ENCODE measurements around the gene PSMB2. TPM values are rescaled to one million over a fixed set of nuclear protein-coding genes. Genes with fewer than 3 reads are reported as not detected.

PSMB2 gene
- total and polyA plus RNA-seq, 7 donors: 29.3 to 66.5 (median 32.1) TPM

DNA sequence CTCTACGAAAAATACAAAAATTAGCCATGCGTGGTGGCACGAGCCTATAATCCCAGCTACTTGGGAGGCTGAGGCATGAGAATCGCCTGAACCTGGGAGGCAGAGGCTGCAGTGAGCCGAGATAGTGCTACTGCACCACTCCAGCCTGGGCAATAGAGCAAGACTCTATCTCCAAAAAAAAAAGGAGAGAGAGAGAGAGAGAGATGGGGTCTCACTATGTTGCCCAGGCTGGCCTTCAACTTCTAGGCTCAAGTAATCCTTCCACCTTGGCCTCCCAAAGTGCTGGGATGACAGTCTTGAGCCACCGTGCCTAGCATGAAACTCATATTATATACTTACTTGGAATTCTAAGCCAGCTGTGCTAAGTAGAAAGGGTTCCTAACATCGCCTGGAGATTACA lies 29.7 kb downstream of the PSMB2 start:
- Histone ChIP-seq H3K4me3 (no peak overlapping the region), H3K27me3 (no peaks in the 10 kb centered on the region), H3K27ac (no peak overlapping the region), H3K4me1 (no peaks in the 10 kb centered on the region), H3K9me3 (no peaks in the 10 kb centered on the region), H3K36me3 (peaks cover 0 to 78% (median 14%) of the 10 kb centered on the region in 4 donors)
- intact Hi-C loops (cut with DNase I): no loop called here
- TF ChIP-seq CTCF (IDR thresholded peaks at IDR 0.05) (no peak), POLR2A (IDR thresholded peaks at IDR 0.05) (no peak), POLR2AphosphoS5 (IDR thresholded peaks at IDR 0.05) (no peak), EP300 (IDR thresholded peaks at IDR 0.05) (no peak)
- no peak for DNase-seq
- WGBS, 2 donors: 98% methylated on average over 7 of the region's 7 CpGs

DNA sequence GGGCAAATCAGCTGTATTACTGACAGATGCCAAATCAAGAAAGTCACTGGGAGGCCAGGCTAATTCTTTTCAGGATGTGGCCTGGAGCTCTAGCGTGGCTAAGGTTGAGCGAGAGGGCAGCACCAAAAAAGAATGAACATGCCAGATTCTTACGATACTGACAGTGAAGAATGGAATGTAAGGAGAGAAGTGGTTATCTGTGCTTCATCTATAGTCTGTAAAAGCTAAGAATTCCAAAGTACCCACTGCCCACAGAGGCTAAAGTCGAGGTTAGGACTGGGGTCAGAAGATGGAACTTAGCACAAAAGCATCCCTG lies 35.5 kb downstream of the PSMB2 start:
- DNase-seq: no peak
- no peak overlapping the region for H3K27ac ChIP-seq
- no peak for TF ChIP-seq POLR2AphosphoS5 (IDR thresholded peaks at IDR 0.05)
- TF ChIP-seq POLR2A (IDR thresholded peaks at IDR 0.05): no peak
- no peak for TF ChIP-seq EP300 (IDR thresholded peaks at IDR 0.05)
- no peak for TF ChIP-seq CTCF (IDR thresholded peaks at IDR 0.05)
- H3K9me3 ChIP-seq: no peaks in the 10 kb centered on the region
- H3K4me1 ChIP-seq: no peaks in the 10 kb centered on the region
- no peak overlapping the region for H3K4me3 ChIP-seq
- no peaks in the 10 kb centered on the region for H3K27me3 ChIP-seq
- intact Hi-C loops (cut with DNase I): no loop called here
- WGBS, 2 donors: 94 to 95% methylated on average over 4 of the region's 4 CpGs
- peaks cover 0 to 95% (median 31%) of the 10 kb centered on the region in 4 donors for H3K36me3 ChIP-seq

DNA sequence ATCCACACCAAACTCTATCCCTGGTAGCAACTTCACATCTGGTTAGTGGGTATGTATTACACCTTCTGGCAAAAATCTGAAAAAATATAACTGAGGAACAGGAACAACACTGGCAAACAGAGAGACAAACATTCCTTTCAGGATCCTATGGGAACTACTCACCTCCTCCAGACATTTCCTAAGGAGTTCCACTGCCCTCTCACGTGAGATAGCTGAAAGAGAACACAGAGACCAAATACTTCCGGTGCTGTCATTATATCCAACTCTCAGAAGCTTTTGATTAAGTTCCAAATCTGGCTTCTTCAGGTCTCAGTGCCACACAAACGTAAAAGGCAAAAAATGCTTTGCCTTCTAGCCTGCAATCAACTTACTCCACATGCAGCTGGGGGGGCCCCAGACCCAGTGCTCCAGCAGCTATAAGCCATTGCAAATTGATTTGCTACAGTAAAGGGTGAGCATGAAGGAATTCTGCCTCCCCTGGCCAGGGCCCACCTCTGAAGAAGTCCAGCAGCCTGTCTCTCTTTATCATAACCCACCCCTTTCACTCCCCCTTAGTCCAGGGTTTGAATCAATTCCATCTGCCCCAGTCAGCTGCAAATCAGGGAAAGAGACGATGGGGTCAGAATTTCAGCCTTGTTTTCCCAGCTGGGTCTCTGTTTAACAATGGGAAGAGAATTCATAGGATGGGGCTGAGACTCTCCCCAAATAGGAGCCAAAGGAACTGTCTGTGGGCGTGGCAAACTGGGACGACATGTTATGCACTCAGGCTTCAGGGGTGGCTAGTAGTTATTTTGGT lies 36.1 kb downstream of the PSMB2 start:
- WGBS, 2 donors: 90 to 96% methylated on average over 6 of the region's 6 CpGs
- Histone ChIP-seq H3K4me1 (no peaks in the 10 kb centered on the region), H3K4me3 (no peak overlapping the region), H3K27me3 (no peaks in the 10 kb centered on the region), H3K9me3 (no peaks in the 10 kb centered on the region), H3K36me3 (peaks cover 0 to 95% (median 31%) of the 10 kb centered on the region in 4 donors), H3K27ac (no peak overlapping the region)
- TF ChIP-seq POLR2A (IDR thresholded peaks at IDR 0.05) (no peak), POLR2AphosphoS5 (IDR thresholded peaks at IDR 0.05) (no peak), EP300 (IDR thresholded peaks at IDR 0.05) (no peak), CTCF (IDR thresholded peaks at IDR 0.05) (no peak)
- intact Hi-C loops (cut with DNase I): no loop called here
- DNase-seq: no peak

GRCh38 chr1:35603941-35604340 lies 37.4 kb downstream of the PSMB2 start:
- no peak overlapping the region for H3K4me3 ChIP-seq
- DNase-seq: no peak
- WGBS, 2 donors: 88 to 92% methylated on average over 4 of the region's 4 CpGs
- TF ChIP-seq CTCF (IDR thresholded peaks at IDR 0.05) (no peak), EP300 (IDR thresholded peaks at IDR 0.05) (no peak), POLR2A (IDR thresholded peaks at IDR 0.05) (no peak), POLR2AphosphoS5 (IDR thresholded peaks at IDR 0.05) (no peak)
- intact Hi-C loops (cut with DNase I): no loop called here
- H3K4me1 ChIP-seq: no peaks in the 10 kb centered on the region
- H3K27me3 ChIP-seq: no peaks in the 10 kb centered on the region
- H3K36me3 ChIP-seq: peaks cover 0 to 90% (median 26%) of the 10 kb centered on the region in 4 donors
- no peak overlapping the region for H3K27ac ChIP-seq
- no peaks in the 10 kb centered on the region for H3K9me3 ChIP-seq

GRCh38 chr1:35603468-35603867 lies 37.9 kb downstream of the PSMB2 start:
- Histone ChIP-seq H3K4me1 (no peaks in the 10 kb centered on the region), H3K27ac (no peak overlapping the region), H3K36me3 (peaks cover 0 to 85% (median 23%) of the 10 kb centered on the region in 4 donors), H3K27me3 (no peaks in the 10 kb centered on the region), H3K4me3 (no peak overlapping the region), H3K9me3 (no peaks in the 10 kb centered on the region)
- no peak for TF ChIP-seq CTCF (IDR thresholded peaks at IDR 0.05)
- TF ChIP-seq POLR2A (IDR thresholded peaks at IDR 0.05): no peak
- TF ChIP-seq EP300 (IDR thresholded peaks at IDR 0.05): no peak
- TF ChIP-seq POLR2AphosphoS5 (IDR thresholded peaks at IDR 0.05): no peak
- intact Hi-C loops (cut with DNase I): no loop called here
- no peak for DNase-seq
- 55 to 70% methylated on average over 3 of the region's 3 CpGs for WGBS, 2 donors

Measured in sigmoid colon (tissue), 7 donors.